Thyroid gland (tissue), 4 donors: Measurements from ENCODE around the gene TRIM14. TPM values are rescaled to one million over a fixed set of nuclear protein-coding genes. Genes with fewer than 3 reads are reported as not detected.
A peak's percentile ranks its signal among the peaks of the same experiment; 100 is the strongest.

Experiments
- DNase-seq, 2 donors: peaks; one replicate each; pipeline ENCODE4 v3.0.0-alpha.2; 2019
- H3K27ac ChIP-seq, 3 donors: fragments of 200-600 bp; sonication (generic); 1 replicate in 2 of 3; 2 replicates in 1 of 3; pipeline ENCODE4 v1.5.1; 2016 to 2019; ENCODE audit warnings: mild to moderate bottlenecking in 1 of 3, moderate library complexity in 1 of 3
- H3K27me3 ChIP-seq: fragments of 200-600 bp; sonication (generic); one replicate; pipeline ENCODE4 v1.5.1; 2019
- H3K36me3 ChIP-seq, 2 donors: fragments of 200-600 bp; sonication (generic); one replicate each; pipeline ENCODE4 v1.5.1; 2016 to 2019
- H3K4me1 ChIP-seq, 2 donors: fragments of 200-600 bp; sonication (generic); one replicate each; pipeline ENCODE4 v1.5.1; 2017 to 2019
- H3K4me3 ChIP-seq, 3 donors: fragments of 200-600 bp; sonication (generic); replicated peaks in 1 of 3; 1 replicate in 2 of 3; 2 replicates in 1 of 3; pipeline ENCODE4 v1.5.1; 2016; ENCODE audit warnings: mild to moderate bottlenecking in 1 of 3
- H3K9me3 ChIP-seq: fragments of 200-600 bp; sonication (generic); one replicate; pipeline ENCODE4 v1.5.1; 2017
- CTCF ChIP-seq, 6 experiments: fragments of 200-600 bp in 3 of 6; fragments of 450-650 bp in 3 of 6; sonication (generic) in 3 of 6; IDR thresholded peaks; one replicate each; pipeline ENCODE4 v1.5.1; 2016 to 2019; ENCODE audit warnings: antibody characterized with exemption in 6 of 6, mild to moderate bottlenecking in 2 of 6, inconsistent platforms in 1 of 6, moderate library complexity in 1 of 6
- POLR2A ChIP-seq, 2 donors: fragments of 450-650 bp; IDR thresholded peaks; one replicate each; pipeline ENCODE4 v1.6.1; 2017; ENCODE audit warnings: antibody characterized with exemption in 2 of 2, mild to moderate bottlenecking in 2 of 2, moderate library complexity in 1 of 2
- WGBS, 2 donors: methylation state at CpG; one replicate each; pipeline ENCODE4 v1.1.5; 2017; 5-methylcytosine and 5-hydroxymethylcytosine counted together
- intact Hi-C: fragments of 100-400 bp; cut with DNase I; formaldehyde crosslinking; loops from one replicate; pipeline ENCODE4 v1.15.1; 2023
- total RNA-seq, 4 donors: library from RNA; depleted of rRNA; stranded (reverse); fragments of >200 nt; gene quantifications; one replicate each; pipeline ENCODE4 v1.2.3, GENCODE V29; 2016

Gene TRIM14
- total RNA-seq, 4 donors from 2014 or later, result 3.9 to 8.1 (median 5.2) TPM

- Histone ChIP-seq H3K27me3 (no peaks in the 10 kb centered on the region), H3K4me3 (no peak overlapping the region), H3K9me3 (no peaks in the 10 kb centered on the region), H3K36me3 (no peaks in the 10 kb centered on the region), H3K27ac (no peak overlapping the region), H3K4me1 (peaks cover 0 to 7% of the 10 kb centered on the region in 2 donors)
- DNase-seq, result peak; percentile 83 to 85
- intact Hi-C loops, result no loop called here
- no peak for TF ChIP-seq CTCF (IDR thresholded peaks at IDR 0.05)
- no peak for TF ChIP-seq POLR2A (IDR thresholded peaks at IDR 0.05)
- 31 to 43% methylated on average over 4 of the region's 4 CpGs for WGBS, 2 donors
These were observed 42.8 kb upstream of the TRIM14 start for GRCh38 chr9:98161851-98162250.

- Histone ChIP-seq H3K27me3 (no peaks in the 10 kb centered on the region), H3K9me3 (no peaks in the 10 kb centered on the region), H3K4me1 (peaks cover 0 to 7% of the 10 kb centered on the region in 2 donors), H3K27ac (no peak overlapping the region), H3K4me3 (no peak overlapping the region), H3K36me3 (no peaks in the 10 kb centered on the region)
- TF ChIP-seq POLR2A (IDR thresholded peaks at IDR 0.05) (no peak), CTCF (IDR thresholded peaks at IDR 0.05) (no peak)
- WGBS, 2 donors, result 86 to 94% methylated on average over 6 of the region's 6 CpGs
- no peak for DNase-seq
- intact Hi-C loops, result no loop called here
These were observed 40.8 kb upstream of the TRIM14 start for GRCh38 chr9:98159790-98160189.

- H3K9me3 ChIP-seq, result no peaks in the 10 kb centered on the region
- H3K36me3 ChIP-seq, result no peaks in the 10 kb centered on the region
- DNase-seq, result no peak
- TF ChIP-seq POLR2A (IDR thresholded peaks at IDR 0.05) (no peak), CTCF (IDR thresholded peaks at IDR 0.05) (no peak)
- 92 to 94% methylated on average over 5 of the region's 5 CpGs for WGBS, 2 donors
- H3K4me1 ChIP-seq, result peaks cover 0 to 7% of the 10 kb centered on the region in 2 donors
- intact Hi-C loops, result no loop called here
- no peak overlapping the region for H3K4me3 ChIP-seq
- H3K27ac ChIP-seq, result no peak overlapping the region
- no peaks in the 10 kb centered on the region for H3K27me3 ChIP-seq
These were observed 40.3 kb upstream of the TRIM14 start for GRCh38 chr9:98159301-98159700.

GRCh38 chr9:98158071-98158831, 39.2 kb upstream of the TRIM14 start:
- Histone ChIP-seq H3K27ac (no peak overlapping the region), H3K4me3 (no peak overlapping the region), H3K27me3 (no peaks in the 10 kb centered on the region), H3K9me3 (no peaks in the 10 kb centered on the region), H3K4me1 (peaks cover 0 to 7% of the 10 kb centered on the region in 2 donors), H3K36me3 (no peaks in the 10 kb centered on the region)
- TF ChIP-seq POLR2A (IDR thresholded peaks at IDR 0.05), result no peak
- TF ChIP-seq CTCF (IDR thresholded peaks at IDR 0.05), result no peak
- DNase-seq, result no peak
- intact Hi-C loops, result no loop called here
- WGBS, 2 donors, result 83 to 88% methylated on average over 4 of the region's 4 CpGs

GRCh38 chr9:98157372-98157771, 38.4 kb upstream of the TRIM14 start:
- peaks cover 0 to 7% of the 10 kb centered on the region in 2 donors for H3K4me1 ChIP-seq
- no peak for DNase-seq
- intact Hi-C loops, result no loop called here
- TF ChIP-seq POLR2A (IDR thresholded peaks at IDR 0.05) (no peak), CTCF (IDR thresholded peaks at IDR 0.05) (no peak)
- no peaks in the 10 kb centered on the region for H3K9me3 ChIP-seq
- no peaks in the 10 kb centered on the region for H3K36me3 ChIP-seq
- no peaks in the 10 kb centered on the region for H3K27me3 ChIP-seq
- H3K4me3 ChIP-seq, result no peak overlapping the region
- H3K27ac ChIP-seq, result no peak overlapping the region
- WGBS, 2 donors, result 90 to 95% methylated on average over 10 of the region's 10 CpGs
